Islet of Langerhans (tissue), 1 donor: ENCODE data around the gene DIAPH3.

Experiments
- FAIRE-seq: peaks from one replicate; lab custom pipeline; 2011; peaks lifted over from hg19 to GRCh38; lab: Jason Lieb, UNC

DIAPH3 gene

DNA sequence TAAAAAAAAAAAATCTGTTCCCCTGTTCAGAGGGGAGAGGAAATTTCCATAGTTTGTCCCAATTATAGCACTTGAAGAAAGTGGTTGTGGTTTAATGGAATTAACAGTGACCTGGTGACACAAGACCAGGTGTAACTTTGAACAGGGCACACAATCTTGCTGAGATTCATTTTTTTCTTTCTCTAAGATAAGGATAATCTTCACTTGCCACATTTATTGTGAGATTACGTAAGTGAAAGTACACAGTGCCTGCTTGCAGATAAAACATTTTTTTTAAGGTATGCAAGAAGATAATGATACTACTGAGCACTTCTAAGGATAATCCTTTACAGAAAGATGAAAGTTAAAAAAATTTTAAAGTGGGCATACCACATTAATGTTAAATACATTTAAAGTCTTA lies 448.1 kb downstream of the DIAPH3 start:
- FAIRE-seq: no peak

DNA sequence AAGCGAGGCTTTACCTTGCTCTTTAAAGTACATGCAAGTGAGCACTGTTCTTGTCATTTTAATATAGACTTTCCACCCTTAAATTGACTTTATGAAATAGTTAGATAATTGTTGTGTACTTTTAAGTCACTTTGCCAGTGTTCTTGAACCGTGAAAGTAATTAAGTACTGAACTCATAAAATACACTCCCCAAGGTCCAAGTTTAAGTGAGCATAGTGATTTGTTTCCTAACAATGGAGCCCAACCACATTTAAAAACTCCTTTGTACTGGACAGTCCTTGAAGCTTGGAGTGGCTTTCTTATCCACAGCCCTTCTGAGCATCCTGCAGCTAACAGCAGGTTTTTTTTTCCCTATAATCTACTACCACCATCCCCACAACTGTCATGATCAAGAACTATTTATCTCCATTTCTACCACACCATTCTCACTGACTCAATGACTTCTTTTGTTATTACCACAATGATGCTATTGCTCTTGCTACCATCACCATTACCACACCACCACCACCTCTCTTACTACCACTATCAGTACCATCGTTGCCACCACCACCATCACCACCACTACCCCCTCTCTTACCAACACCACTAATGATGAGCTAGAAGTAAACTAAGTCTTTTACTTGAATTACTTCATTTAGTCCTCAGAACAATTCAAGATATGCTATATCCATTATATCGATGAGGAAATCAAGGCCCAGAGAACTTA lies 452.6 kb downstream of the DIAPH3 start:
- FAIRE-seq: no peak

DNA sequence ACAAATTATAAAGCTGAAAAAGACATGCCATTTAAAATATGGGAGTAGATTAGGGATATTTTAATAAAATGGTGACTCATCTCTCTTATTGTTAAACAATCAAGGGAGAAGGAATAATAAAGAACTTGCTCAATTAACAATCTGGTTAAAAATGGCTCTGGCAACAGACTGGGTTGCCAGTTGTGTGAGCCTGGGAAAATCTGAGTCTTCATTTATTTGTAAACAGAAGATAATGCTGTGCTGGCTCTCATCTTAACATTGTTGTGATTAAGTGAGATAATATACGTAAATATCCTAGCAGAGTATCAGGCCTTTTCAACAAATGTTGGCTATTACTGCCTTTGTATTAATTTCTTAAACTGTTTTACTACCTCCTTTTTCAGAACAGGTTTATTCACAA lies 453.3 kb downstream of the DIAPH3 start:
- FAIRE-seq: no peak

DNA sequence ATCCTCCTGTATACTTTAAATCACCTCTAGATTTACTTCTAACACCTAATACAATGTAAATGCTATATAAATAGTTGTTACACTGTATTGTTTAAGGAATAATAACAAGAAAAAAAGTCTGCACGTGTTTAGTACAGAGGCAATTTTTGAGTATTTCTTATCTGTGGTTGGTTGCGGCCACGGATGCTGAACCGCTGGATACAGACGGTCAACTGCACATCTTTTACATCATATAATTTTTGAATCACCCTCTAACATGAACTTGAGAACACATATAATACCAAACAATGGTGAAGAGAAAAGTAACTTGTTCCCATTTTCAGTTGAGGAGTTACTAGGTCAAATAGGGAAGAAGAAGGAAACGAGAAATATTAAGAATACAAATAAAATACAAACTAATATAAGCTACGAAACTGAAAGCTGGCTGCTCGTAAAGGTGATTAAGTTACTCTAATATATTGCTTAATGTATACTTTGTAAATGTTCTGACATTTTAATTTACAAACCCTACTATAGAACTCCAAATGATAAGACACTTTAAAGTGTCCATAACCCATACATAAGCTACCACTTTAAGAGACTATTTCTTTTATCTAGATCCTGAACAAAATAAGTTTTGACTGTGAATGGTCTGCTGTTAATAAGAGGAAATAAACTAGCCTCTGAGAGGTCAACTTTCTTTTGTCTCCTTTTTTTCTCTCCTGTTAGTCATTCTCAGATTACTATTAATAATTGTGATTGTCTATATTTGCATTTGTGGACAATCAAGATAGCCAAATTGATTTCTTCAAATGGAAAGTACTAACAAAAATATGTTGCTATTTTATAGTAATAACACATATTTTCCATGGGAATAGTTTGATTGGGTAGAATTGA lies 457.4 kb downstream of the DIAPH3 start:
- no peak for FAIRE-seq

DNA sequence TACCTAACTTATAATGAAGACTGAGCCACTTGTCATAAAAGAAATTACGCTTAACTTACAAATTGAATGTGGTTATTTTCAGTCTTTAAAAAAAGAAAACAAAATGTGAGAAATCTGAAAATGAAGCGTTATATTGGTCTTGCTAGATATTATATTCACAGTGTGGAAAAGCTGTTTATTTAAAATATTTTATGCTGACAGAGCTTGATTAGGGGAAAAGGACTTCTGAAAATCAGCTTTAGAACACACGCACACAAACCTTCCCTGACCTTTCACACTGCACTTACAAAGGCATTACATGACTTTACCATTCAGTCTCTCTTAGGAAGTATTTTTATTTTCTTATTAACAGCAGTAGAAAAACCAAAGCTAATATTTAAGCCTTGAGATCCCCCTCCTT lies 461.5 kb downstream of the DIAPH3 start:
- FAIRE-seq: no peak

DNA sequence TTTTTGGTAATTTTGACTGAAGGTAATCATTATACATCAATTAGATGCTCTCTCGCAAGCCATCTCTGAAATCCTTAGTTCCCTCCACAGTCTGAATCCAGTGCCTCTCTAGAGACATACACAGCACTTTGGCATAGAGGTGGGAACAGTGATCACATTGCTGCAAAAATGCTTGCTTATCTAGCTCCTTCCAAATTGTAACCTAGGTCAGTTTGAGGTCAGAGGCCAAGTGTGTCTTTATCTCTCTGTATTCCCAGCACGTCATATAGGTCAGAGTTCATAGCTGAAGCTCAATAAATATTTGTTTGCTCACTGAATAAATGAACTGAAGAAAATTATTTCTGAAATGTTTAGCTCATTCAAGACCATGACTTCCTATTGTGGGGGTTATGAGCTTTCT lies 462.5 kb downstream of the DIAPH3 start:
- FAIRE-seq: no peak

DNA sequence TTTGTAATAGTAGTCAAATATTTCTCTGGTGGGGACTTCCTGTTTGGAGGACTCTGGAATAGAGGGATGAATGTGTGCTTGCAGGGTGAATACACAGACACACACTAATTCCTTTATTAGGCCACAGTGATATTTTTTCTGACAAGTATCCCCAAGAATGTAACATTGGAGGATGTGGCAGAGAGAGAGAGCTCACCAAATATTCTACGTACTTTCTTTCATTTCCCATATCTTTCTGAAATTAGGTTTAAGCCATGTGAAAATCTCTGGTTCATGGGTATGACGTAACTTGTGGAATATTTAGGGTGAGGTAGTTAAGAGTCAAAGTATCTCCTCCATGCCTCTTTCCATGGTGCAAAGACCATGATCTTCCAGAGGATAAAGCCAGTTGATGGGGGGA lies 463.4 kb downstream of the DIAPH3 start:
- FAIRE-seq: no peak

DNA sequence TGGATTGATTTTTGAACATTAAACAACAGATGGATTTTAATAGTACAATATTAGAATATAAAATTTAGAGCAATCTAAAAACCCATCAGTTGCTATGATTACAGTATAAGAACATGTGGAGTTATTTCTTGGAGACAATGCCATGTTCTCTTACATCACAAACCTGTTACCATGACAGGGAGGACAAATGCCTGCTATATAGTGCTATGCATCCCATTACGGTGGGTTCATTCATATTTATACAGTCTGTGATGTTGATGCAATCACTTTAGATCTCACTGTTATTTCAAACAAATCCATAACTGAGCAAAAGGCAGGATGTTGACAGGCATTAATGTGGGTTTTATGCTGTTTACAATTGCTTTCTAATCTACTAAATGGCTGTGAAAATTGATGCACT lies 467.5 kb downstream of the DIAPH3 start:
- FAIRE-seq: no peak

DNA sequence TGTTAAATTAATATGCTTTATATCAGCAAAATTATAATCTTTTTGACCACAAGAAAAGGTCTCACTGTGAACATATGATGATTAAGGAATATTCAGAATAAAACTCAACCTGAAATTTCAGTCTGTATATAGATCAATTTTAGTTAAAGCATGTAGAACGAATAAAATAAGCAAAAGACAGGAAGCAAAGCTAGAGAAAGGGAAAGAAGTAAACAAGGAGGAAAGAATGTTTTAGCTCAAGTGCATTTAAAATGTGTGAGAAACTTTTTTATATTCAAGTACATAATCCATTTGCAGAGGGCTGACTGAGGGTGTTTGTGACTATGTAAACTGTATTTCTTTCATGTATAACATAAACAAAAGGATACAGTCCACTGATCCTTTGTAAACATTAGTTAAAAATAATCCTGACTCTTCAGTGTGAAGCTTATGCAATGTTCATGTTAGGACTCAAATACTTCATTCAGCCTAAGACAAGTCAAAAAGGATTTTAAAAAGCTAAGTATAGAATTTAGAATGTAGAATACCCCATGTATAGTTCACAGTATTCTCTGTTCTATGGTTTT lies 472.1 kb downstream of the DIAPH3 start:
- no peak for FAIRE-seq

DNA sequence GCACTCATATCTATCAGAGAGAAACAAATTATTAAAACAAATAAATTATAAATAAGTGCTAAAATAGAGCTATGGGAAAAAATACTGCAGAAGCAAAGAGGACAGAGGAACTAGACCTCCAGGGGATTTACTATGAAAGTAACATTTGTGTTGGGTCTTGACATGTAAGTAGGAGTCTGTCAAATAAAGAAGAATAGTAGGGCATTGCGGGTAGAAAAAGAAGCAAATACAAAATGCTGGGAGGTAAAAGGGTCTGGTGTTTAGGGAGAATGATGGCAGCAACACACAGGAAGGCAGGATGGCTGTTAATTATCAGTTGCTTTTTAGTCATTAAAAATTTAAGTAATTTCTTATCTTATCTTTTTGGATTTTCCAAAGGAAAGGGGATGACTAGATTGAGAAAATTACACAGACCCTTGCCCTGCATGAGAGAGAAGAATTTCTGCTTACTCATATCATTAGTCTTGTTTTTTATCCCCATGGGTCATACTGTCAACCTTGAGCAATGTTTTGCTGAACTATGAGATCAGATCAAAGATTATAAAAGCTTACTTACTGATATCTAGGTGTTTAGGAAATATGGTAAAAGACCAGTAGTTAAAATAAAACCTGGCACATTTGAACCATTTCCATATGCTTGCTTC lies 472.7 kb downstream of the DIAPH3 start:
- no peak for FAIRE-seq

DNA sequence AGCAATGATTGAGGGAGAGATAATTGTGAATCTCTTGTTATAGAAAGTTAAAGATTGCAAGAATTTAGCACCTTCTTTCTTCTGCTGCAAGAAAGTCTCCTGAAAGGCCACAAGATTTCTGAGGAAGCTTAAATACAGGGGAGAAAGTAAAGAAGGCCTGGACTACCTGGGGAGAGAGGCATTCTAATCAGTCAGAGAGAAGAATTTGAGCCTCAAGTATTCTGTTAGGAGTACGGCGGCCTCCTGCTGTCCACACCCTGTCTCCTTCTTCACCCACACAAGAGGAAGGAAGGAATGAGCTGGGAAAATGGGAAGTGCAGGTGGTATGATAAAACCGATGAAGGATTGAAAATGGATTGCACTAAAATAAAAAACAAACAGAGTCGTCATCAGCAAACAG lies 474.7 kb downstream of the DIAPH3 start:
- FAIRE-seq: no peak

DNA sequence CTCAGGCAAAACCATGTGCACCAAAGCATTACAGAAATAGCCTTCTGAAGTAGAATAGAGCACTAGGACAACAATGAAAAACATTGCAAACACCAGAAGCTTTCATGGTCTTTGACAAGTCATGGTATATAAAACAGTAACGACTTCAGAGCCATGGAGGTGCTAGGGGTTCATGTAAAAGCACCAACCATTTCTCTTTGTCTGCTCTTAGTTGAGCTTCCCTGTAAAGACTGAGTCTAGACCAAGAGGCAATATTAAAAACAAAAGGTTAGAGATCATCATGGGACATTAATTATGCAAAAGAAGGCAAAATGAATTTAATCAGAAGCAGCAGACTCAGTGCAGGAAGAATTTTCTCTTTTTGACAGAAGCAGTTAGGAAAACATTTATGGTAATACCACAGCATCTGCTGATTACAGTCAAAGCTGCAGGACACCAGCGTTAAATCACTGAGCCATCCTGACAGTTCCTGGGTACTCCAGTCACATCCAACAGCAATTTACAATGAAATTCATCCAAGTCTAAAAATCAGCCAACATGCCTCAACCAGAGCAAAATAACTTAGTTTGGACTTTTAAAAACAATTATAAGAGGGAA lies 476.8 kb downstream of the DIAPH3 start:
- no peak for FAIRE-seq

DNA sequence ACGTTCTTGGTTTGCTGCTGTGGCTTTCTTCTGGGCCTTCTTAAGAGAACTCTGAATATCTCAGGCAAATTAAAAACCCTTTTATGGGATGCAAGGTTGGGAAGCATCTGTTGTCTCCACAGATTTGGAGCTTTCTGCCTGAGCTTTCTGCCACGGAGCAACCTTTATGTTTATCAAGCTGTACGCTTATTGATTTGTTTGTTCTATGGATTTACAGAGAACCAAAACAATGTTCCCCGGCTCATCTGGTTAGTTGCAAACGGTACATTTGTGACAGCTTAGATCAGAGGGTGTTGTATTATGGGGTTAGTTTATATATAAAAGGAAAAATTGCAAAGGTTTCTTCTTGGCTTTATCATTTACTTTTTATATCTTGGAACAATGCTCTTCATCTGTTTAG lies 479.6 kb downstream of the DIAPH3 start:
- no peak for FAIRE-seq

DNA sequence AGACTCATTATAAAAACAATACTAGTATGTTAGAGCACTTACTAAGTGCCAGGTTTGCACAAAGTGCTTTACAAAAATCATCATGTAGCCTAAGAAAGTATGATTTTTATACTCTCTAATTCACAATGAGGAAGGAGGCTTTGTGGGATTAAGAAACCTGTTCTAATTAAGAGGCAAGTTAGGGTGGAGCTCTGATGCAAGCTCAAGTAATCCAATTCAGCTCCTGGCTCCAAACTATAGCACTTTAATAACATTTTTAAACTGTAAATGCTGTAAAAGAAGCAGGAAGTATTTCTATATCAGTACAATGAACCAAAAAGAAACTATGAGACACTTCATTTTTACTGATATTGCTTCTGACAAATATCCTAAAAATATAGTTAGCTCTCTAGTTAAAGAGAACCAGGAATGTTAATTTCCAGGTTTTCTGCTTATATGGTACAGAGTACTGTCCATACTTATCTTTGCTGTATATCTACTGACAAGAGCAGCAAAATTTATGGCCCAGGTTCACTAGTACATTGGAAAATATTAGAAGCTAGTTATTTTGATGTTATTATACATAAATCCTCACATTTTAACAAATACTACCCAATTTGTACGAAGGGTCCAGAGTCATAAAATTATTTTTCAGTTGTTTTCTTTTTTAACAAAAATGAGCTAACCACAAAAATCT lies 482.0 kb downstream of the DIAPH3 start:
- no peak for FAIRE-seq

DNA sequence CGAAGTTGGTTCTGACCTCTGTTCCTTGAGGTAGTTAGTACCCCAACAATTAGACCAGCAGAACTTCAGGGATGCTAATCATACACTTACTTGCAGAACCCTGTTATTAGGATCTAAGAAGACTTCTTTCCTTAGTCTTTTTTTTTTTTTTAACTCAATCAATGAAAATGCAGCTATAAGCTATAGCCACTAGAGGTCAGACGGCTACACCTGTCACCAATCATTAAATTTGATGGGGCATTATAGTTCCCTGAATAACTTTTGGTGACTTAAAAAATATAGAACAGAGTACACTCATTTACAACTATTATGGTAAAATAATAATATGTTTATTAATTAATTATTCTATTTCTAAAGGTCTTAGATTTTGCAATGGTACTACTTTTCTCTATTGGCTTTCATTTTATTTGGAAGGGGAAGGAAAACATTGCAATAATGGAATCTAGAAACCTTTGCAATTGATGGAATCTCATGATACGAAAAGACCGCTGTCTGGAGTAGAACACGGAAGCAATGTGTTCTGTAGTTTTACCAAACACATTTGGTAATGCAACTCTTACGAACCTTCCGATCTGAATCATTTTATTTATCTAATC lies 483.2 kb downstream of the DIAPH3 start:
- peak; percentile 78 for FAIRE-seq

DNA sequence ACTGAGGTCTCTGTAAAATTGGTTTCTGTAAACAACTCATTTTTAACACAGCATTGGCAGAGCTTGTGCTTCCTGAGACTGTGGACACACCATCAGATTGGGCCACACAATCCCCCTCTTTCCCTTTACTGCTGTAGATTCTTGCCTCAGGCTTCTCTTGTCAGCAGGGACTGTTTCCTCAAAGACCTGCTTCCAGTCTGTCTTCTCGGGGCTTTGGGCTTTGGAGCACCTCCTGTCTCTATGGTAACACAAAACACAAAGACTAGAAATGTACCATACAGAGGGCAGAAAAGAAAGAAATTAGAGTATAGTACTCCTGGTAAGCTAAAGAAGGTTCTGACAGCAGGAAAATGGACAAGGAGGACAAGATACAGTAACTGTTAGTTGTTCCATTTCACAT lies 484.5 kb downstream of the DIAPH3 start:
- FAIRE-seq: no peak

DNA sequence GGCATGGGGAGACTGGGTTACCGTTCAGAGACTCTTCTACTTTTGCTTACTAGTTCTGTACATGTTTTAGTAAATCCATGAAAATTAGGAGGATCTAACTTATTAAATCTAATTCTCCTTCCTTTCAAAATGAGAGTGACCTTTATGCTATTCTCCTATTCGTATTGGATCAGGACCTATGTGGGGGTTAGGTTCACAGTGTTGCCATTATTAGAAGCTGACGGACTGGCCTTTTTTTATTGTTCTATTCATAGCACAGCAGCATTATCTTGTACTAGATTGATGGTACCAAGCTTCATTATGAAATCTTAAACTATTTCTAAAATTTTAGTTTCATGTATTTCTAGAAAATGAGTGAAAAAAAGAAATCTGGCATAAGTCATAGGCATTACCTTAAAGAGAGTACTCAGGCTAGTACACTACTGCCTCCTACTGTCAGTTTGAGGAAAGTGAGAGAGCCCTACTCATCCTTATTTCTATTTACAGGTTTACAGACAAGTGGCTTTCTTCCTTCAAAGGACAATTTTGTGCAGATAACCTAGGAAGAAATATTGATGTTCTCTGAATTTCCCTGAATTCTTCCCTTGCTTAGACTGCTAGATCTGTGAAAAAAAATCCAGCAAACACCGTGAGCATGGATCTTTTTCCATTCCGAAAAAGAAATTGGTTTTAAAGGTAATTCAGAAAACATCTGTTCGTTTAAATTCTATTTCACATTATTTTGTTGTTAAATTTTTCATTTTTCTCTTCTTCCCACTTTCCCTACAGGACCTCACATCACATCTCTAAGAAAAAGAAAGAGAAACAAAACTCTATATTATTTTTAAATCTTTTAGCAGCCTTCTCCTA lies 485.5 kb downstream of the DIAPH3 start:
- peak; percentile 94 for FAIRE-seq

DNA sequence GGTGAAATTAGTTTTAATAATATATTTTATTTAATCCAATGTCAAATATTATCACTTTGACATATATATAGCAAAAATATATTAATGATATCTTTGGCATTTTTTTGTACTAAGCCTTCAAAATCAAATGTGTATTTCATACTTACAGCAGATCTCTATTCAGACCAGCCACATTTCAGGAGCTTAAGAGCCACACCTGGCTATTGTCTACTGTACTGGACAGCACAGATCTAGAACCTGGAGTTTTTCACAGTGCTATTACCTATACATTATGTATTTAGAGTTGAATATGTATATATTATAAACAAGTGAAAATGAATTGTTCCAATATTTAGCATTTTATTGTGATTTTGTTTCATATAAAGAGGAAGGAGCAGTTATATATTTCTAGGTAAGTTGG lies 486.3 kb downstream of the DIAPH3 start:
- FAIRE-seq: no peak

DNA sequence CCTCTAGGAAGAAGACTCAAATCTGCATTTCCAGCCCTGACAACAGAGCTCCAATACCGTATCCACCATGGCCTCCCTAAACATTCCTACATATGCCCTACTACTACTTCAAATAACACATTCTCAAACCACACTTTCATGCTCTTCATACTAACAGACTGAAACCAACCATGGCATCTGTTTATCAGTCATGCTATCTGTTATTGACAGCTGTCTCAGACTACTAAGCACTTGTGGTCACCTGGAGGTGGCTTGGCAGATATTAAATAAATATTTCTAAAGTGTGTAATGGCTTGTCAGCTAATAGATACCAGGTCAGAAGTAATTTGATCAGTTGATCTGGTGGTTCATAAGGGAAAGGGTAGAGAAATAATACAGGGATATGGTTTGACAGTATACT lies 489.1 kb downstream of the DIAPH3 start:
- no peak for FAIRE-seq

DNA sequence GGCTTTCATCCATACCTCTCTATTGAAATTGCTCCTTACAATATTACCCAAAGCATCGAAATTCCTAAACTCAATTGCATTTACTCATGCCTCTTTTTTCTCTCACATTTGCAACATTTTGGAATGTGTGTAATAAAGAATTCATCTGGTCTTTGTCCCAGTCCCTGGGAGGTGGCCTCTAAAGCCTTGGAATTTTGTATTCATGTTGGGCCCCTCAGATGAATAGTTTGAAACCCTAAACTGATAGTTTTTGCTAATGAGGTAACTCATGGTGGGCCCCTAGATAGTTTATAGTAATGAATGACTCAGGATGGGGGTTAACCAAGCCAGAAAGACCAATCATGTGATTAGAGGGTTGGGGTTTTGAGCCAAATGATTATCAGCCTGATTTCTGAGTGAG lies 490.4 kb downstream of the DIAPH3 start:
- no peak for FAIRE-seq

DNA sequence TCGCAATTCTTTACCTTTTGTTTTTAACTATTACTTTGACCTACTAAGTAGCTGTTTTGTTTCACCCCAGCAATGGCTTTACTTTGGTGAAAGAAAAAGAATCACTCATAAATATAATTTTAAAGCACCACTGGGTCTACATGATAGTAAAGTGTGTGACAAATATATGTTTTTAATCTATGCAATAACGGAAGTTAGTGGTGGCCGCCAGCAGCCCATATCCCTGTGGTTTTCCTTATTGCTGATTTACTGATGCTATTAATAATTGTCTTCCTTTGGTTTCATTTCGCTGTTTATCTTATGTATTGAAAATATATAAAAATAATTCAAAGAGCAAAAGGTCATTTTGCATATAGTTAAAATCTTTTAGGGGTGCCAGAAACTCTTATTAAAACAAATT lies 491.3 kb downstream of the DIAPH3 start:
- FAIRE-seq: no peak
